GM12801 (cell line): ENCODE results near the gene EVI5L.

Experiments
- CTCF ChIP-seq: IDR thresholded peaks from one replicate; pipeline ENCODE4 v1.5.1; 2011; ENCODE audit warnings: control low read depth; ENCODE audit not compliant: insufficient read length; ENCODE audit errors: extremely low read depth

EVI5L gene

GRCh38 chr19:7901337-7901736 lies 71.3 kb downstream of the EVI5L start:
- no peak for TF ChIP-seq CTCF

DNA sequence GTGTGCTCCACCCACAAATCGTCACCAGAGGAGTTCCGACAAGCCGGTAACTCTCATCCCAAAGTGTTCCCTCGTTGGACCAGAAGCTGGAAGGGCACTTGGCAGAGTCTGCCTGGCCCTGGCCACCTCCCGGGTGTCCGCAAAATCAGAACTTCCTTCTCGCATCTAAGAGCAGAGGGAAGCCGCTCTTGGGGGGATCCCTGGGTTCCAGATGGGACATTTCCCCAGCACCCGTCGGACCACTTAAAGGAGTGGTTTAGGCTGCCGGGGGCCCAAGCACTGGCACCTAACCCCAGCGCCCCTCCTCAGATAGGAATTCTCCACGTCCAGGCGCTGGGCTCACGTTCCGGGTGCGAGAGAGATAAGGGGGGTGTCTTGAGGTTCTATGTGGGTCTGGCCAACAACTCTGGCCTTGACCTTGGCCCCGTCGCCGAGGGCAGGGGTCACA lies 72.8 kb downstream of the EVI5L start:
- no peak for TF ChIP-seq CTCF

- no peak for TF ChIP-seq CTCF
Observed at GRCh38 chr19:7903244-7904073, 73.4 kb downstream of the EVI5L start, which contains the start of gene MAP2K7. Gene MAP2K7 (plus strand): TSS chr19:7903877. CDS start chr19:7903945, 68 bp downstream.

DNA sequence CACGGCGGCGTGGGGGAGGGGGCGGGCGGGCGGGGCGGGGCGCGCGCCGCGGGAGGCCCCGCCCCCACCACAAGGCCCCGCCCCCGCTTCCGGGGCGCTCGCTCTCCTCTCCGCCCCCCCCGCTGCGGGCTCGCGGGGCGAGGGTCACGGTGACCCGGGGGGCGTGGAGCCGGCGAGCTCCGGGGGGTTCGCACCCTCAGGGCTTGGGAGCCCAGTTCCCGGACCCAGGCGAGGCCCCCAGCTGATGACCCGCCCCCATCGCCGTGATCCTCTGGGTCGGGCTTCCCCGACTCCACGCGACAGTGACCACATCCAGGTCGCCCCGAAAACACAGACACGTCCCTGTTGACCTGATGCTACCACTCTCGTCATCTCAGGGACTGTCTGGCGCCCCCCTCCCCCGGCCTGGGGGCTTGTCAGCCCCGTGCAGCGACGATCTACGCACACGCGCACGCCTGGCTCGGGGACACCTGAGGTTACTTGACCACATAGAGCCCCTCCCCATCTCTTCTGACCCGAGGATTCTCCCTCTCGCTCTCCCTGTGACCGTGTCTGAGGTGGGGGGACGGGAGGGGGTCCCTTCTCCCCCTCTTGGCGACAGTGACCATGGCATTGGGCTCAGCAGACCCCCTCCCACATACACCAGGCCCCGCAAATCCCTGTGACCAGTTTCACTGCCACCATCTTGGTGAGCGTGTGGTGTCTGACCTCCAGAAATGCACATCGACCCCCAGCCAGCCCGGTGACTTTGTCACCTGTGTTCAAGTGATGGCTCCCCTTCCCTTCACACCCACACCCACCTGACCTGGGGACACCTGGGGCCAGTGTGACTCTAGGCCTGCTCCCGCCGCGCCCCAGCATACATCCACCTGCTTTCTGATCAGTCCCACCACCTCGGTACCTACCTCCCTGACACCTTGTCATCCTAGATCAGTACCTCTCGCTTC lies 74.3 kb downstream of the EVI5L start:
- no peak for TF ChIP-seq CTCF

DNA sequence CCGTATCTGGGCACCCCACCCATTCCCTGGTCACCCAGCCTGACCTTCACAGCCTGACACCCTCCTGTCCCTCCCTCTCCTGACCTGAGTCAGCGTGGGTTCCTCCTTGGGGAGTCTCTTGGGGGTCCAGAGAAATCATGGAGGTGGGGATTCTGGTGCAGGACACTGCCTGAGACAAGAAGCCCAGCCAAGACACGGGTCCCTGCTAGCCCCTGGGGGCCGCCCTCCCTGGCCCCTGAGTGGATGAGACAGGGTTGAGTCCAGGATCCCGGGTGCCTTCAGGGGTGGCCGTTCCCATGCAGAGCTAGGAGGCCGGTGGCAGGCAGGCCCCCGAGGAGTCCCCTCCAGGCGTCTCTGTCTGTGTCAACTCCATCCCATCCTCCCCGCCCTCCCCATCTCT lies 75.2 kb downstream of the EVI5L start:
- TF ChIP-seq CTCF, result no peak

DNA sequence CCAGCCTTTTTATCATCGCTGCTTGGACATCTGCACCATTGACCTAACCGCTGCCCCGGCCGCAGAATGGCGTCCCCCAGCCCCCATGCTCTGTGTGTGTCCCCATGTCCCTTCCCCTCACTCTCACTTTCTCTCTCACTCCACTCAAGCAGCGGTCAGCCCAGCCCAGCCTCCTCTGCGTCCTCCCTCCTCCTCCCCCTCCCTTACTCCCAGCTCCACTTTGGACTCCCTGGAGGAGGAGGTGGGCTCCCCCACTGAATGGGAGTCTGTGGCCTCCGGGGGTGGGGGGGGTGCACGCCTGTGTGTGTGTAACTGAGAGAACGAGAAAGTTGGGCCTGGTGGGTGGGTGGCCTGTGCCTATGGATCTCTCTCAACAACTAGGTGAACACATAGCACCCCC lies 75.8 kb downstream of the EVI5L start:
- no peak for TF ChIP-seq CTCF

DNA sequence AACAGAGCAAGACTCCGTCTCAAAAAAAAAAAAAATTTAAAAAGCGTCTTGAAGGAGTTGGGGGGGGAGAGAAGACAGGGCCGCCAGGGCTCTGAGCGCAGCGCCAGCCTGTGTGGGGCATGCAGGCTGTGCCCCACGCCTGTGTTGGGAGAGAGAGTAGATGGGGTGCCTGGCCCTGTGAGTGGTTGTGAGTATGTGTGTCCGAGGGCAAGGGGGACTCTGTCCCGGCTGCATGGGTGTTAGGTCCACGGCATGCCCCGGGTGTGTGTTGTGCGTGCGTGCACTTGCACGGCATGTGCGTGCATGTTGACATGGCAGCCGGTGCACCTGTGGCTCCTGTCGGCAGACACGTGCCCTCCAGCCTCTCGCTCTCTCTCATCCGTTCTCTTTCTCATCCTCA lies 77.1 kb downstream of the EVI5L start:
- TF ChIP-seq CTCF, result no peak
